GM12891 (cell line): ENCODE data around the gene PPP1R2.

Experiments
- PAX5 ChIP-seq: IDR thresholded peaks from 2 replicates; pipeline ENCODE4 v1.6.1; 2011; ENCODE audit warnings: low read length, moderate library complexity, mild to moderate bottlenecking; ENCODE audit not compliant: insufficient read depth, severe bottlenecking
- POLR2A ChIP-seq: IDR thresholded peaks from 2 replicates; pipeline ENCODE4 v1.6.1; 2011; ENCODE audit warnings: low read depth, low read length, control low read depth
- POLR2AphosphoS5 ChIP-seq: IDR thresholded peaks from 2 replicates; pipeline ENCODE4 v1.6.1; 2011; ENCODE audit warnings: low read depth, low read length, control low read depth
- TAF1 ChIP-seq: IDR thresholded peaks from 2 replicates; pipeline ENCODE4 v1.6.1; 2011; ENCODE audit warnings: low read depth, low read length, control low read depth

- TF ChIP-seq POLR2A (no peak), TAF1 (no peak), POLR2AphosphoS5 (no peak), PAX5 (no peak)
Observed at GRCh38 chr3:195540511-195540910, 2.6 kb downstream of the PPP1R2 start.
